Keratinocyte (primary cell): ENCODE data around the gene FNDC3B.

ENCODE experiments used
- CTCF ChIP-seq, 3 experiments: IDR thresholded peaks in 1 of 3; conservative IDR thresholded peaks in 1 of 3; optimal IDR thresholded peaks in 1 of 3; 2 replicates in 2 of 3; 3 replicates in 1 of 3; pipeline versions ENCODE3 to v1.5.1; 2011; ENCODE audit warnings: low read length in 3 of 3, mild to moderate bottlenecking in 3 of 3, moderate library complexity in 2 of 3, control low read depth in 1 of 3, inconsistent platforms in 1 of 3; ENCODE audit not compliant: insufficient read depth in 2 of 3; ENCODE audit errors: extremely low read depth in 1 of 3
- EZH2 ChIP-seq: IDR thresholded peaks from one replicate; pipeline ENCODE4 v1.6.1; 2012; ENCODE audit warnings: inconsistent platforms, mild to moderate bottlenecking, low read length, moderate library complexity

GRCh38 chr3:172369590-172370259 is 330.3 kb downstream of the FNDC3B start:
- TF ChIP-seq CTCF (optimal IDR thresholded peaks at IDR 0.05 in 1 of 3, IDR thresholded peaks at IDR 0.05 in 1 of 3, conservative IDR thresholded peaks at IDR 0.05 in 1 of 3; ENCODE audit: extremely low read depth in 1 of 3, insufficient read depth in 2 of 3, low read length in 3 of 3) (no peak), EZH2 (no peak)
